NCI-H526 treated with DMSO at 0.1 percent for 48 hours (cell line): ENCODE measurements around the gene PCSK1.
"Not testable (repeated sequence)": the region's sequence is repeated elsewhere in the genome, so short reads cannot be mapped to it uniquely, and the experiment has no call there.

ENCODE experiments used
- DNase-seq: peaks from one replicate; lab custom pipeline; 2025; lab: John Stamatoyannopoulos, UW

The PCSK1 gene

DNA sequence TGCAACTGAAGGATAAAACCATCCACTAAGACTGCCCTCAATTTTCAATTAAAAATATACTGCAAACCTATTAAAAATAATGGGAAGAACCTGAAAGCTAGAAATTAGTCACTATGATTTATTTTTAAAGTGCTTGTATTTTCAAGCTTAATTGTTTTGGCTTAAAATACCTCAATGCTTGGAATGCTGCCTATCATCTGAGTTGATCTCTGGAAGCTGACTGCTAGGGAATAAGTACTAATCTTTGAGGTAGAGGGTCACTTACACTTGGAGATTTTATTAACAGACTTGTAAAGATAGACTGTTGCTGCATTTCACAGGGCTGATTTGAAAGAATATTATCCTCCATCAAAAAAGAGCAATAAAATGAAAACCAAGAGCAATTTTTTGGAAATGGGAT lies 6.2 kb downstream of the PCSK1 start:
- DNase-seq, result no peak

DNA sequence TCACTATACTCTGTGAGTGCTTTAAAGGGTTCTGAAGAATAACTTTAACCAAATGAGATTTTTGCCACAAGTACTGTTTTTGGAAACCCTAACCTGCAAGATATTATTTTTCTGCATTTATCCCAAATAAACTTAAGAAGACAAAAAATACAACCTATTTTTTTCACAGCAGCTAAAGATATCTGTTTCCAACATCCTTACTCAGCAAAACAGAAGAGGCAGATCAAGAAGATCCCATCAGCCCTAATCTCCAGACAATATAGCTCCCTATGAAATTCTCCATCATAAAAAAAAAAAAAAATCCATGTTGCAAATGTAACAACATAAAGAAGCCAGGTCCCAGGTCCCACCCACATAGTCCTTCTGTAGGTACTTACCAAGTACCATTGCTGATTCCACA lies 7.6 kb downstream of the PCSK1 start:
- no peak for DNase-seq

DNA sequence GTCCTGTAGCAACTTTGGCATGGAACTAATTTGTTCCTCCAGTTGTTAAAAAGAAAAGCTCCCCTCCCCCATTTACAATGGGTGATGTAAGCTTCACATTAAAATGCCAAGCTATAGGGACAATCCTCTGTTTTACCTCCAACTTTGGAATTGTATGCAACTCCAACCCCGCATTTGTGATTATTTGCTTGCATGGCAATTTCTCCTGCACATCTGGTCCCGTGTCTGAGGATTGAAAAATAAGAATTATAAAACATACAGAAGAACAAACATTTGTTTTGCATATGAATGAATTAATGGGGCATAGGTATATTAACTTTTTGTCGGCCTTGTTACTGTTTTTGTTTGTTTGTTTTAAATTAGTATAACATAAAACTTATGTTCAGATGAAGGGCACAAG lies 17.2 kb downstream of the PCSK1 start:
- no peak for DNase-seq

DNA sequence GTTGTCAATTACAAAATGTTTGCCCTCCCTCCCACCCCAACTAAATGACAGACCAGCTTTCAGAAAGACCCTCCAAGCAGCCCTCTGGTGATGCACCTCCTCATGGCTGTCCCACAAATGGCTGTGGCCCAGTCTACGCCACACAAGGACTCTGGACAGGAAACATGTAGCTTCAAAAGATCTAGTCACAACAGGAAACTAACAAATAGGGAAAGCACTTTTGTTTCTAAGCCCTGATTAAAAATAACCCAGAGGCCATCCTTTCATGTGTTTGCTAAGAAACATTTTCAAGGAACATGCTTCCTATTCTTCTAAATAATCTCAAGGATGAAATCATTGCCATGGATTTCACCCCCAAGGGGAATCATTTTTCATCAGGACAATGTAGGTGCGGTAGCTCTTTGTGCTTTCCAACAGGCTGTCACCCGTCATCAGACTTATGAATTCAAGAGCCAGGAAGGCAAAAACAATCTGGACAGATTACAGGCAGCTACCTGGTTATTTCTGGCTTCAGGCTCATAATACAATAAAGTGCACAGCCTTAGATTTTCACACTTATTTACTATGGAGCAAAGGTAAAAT lies 20.1 kb downstream of the PCSK1 start:
- no peak for DNase-seq

DNA sequence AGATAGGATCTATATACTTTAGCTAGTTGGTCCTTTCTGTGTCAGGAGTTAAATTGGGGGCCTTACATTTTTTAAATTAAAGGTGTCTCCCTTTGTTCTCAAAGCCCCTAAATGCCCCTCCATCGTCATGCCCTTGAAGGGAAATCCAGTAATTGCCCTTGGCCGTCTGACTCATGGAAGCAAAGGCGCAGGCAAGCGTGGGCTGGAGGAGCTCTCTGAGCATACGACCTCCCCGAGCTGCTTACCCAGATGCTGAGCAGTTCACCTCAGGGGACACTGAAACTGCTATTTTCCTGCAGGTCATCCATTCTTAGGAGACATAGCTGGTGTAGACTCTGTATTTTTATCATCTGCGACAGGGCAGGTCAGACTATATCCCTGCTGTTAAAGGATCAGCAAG lies 23.0 kb downstream of the PCSK1 start:
- DNase-seq, result no peak

DNA sequence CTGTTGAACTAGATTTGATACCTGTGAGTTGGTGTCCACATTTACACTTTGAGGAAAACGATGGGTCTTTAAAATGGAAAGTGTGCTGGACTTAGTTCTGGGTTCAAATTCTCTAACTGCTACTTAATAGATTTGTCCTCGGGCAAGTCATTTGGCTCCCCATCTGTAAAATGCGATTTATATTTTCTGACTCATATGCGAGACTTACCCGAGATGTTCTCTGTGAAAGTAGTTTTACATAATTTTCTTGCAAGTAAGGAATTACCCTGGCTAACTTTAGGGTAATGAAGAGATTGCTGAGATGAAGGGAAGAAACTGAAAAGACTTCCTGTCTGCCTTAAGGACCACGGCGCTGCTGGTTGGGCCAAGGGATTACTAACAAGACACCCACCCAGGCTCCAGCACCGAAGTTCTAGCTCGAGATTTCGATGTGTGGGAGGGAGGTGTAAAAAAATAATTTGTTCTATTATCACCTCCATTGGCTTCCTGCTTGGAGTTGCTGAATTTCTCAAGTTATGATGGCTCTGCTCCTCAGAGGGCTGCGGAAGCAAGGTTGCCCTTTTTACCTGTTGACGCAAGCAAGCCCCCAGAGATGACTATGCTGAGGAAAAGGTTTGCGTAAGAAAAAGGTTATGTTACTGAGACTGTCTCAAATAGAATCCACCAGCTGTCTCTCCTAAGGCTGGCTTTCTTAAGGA lies 24.1 kb downstream of the PCSK1 start:
- no peak for DNase-seq

DNA sequence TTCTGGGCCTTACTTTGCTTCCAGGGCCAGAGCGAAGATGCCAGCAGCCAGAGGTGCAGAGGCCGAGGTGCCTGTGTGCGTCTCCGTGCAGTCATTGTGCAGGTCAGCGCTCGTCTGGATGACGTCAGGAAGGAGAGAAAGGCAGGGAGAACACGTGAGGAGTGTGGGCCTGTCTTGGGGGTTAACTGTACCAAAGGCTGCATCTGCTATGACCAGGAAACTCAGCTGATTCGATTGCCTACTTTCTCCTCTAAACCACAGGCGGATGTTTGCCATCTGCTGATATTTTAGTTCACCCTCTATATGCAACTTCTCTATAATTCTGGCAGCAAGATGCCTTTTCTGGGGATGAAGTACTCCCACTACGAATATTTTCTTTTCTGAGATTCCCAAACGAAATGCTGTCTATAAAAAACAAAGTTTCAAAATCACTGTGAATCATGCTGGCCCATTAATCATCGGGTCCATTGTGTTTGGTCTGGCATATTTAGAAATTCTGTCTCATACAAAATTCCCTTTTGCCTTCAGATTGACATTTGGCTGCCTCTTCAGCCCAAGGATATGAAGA lies 24.8 kb downstream of the PCSK1 start:
- DNase-seq, result no peak

GRCh38 chr5:96407436-96407835 lies 25.6 kb downstream of the PCSK1 start:
- DNase-seq, result no peak

GRCh38 chr5:96404191-96404867 lies 28.7 kb downstream of the PCSK1 start:
- no peak for DNase-seq

DNA sequence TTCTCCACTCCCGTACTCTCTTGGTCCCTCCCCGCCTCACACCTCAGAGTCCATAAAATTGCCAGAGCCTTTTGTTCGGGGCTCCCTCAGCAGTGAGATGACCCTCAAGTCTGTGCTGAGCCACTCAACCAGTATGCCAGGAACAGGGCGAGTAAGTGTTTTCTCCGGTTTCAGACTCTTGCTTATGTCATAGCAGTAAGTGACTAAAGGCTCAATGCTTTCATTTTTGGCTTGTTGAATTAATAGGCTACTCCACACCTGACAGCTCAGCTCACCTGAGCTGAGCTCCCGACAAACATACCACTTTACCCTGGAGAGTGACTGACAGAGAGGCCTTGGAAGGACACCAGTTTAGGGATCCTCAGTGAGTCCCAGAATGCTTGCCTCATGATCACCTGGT lies 30.5 kb downstream of the PCSK1 start:
- DNase-seq, result no peak

GRCh38 chr5:96396878-96397277 lies 36.2 kb downstream of the PCSK1 start:
- no peak for DNase-seq

- DNase-seq, result not testable (repeated sequence)
Observed at GRCh38 chr5:96395295-96395694, 37.8 kb downstream of the PCSK1 start.

- DNase-seq, result no peak
Observed at GRCh38 chr5:96391921-96392320, 41.1 kb downstream of the PCSK1 start.

- no peak for DNase-seq
Observed at GRCh38 chr5:96388176-96388575, 44.9 kb downstream of the PCSK1 start.

GRCh38 chr5:96387616-96388015 lies 45.4 kb downstream of the PCSK1 start:
- DNase-seq, result no peak

- no peak for DNase-seq
Observed at GRCh38 chr5:96385538-96385937, 47.5 kb downstream of the PCSK1 start.

DNA sequence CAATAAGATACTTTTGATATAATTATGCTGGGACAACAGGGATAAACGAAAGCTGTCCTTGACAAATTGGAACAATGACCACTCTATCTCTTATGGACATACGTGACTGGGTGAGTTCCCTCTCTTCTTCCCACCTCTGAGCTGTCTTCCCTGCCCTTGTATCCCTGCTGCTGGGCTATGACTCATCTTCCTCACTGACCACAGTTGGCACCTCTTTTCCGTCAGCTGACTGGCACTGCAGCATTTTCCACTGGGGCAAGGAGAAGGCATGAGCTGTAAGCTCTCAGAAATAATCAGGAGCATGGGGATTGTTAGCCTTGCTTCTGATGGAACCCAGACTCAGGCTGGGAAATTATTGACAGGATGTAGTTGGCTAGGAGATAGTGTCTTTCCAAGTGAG lies 48.7 kb downstream of the PCSK1 start:
- DNase-seq, result no peak

DNA sequence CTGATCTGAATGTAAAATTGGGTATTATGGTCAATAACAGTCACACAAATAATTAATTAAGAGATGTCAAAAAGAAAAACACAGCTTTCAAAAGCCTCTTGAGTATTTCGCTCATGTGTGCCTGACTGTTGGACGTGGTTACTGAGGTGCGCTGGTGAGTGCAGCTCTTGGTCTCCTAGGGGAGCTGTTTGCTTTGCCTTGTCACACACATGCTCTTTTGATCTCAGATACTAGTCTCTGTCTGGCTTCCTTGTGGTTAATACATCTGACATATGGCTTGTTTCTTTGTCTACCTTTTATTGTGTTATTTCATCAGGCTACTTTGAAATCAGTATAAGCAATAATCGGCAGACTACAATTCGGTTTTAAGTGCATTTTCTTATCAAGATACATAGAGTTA lies 51.5 kb downstream of the PCSK1 start:
- DNase-seq, result peak; percentile 10

DNA sequence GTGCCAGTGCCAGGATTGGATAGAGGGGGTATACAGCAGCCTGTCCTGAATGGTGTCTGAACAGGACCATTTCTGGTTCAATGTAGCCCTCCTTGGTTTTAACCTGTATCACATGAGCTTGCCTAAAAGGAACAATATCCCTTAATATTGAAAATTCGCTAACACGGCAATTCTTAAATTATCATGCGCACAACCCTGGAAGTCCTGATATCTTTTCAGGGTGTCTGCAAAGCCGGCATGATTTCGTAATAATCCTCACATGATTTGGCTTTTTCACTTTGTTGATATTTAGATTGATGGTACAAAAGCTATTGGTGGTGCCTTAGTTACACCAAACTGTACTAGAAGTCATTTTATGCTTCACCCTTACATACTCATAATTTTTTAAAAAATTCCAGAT lies 53.2 kb downstream of the PCSK1 start:
- no peak for DNase-seq

DNA sequence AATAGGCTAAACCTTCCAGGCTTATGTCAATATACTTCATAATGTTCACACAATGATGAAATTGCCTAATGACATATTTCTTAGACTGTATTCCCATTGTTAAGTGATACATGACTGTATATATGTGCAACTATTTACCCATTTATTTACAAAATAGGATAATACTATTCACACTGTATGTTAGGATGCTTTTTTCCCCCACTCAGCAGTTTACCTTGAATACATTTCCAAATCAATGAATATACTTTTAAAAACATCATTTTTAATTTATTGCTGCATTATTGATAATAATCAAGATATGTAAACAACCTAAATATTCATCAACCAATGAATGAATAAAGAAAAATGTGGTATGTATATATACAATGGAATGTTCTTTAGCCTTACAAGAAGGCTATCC lies 55.5 kb downstream of the PCSK1 start:
- DNase-seq, result no peak

DNA sequence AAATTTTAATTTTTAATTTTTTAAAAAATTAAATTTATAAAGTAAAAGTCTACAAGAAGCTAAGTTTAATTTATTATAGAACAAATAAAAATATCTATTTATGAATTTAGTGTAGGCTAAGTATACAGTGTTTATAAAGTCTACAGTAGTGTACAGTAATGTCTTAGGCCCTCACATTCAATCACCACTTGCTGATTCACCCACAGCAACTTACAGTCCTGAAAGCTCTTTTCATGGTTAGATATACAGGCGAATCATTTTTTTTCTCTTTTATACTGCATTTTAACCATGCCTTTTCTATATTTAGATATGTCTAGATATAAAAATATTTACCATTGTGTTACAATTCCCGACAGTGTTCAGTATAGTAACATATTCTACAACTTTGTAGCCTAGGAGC lies 55.9 kb downstream of the PCSK1 start:
- DNase-seq, result no peak

DNA sequence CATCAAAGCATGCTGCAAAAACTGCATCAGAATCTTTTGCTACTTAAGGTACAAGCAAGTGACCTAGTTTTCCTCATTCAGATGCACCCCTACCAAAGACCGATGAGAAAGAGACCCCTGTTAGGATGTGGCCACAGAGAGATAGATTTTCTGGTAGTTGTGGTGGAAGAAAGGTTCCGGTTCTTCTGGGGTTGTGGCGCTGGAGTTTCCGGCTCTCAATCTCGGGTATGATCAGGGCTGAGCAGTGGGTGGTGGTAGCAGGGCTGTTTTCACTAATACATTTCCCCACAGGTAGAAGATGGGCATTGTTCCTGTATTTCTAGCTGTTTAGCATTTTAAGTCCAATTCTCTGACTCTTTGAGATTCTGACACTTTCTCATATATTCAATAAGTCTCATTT lies 58.4 kb downstream of the PCSK1 start:
- DNase-seq, result no peak

GRCh38 chr5:96373381-96373733 lies 59.7 kb downstream of the PCSK1 start:
- no peak for DNase-seq
